Lower lobe of right lung (tissue), 2 donors: ENCODE data around the gene LYSMD2. TPM values are rescaled to one million over a fixed set of nuclear protein-coding genes. Genes with fewer than 3 reads are reported as not detected.

ENCODE experiments used
- ATAC-seq, 2 donors: fragments of 200-7000 bp; cut with Tn5 transposase; one replicate each; pipeline ENCODE4 v1.9.1; 2020 to 2022; ENCODE audit warnings: mild to moderate bottlenecking in 2 of 2, moderate library complexity in 2 of 2
- DNase-seq: peaks from one replicate; pipeline ENCODE4 v3.0.0-alpha.2; 2020
- H3K27ac ChIP-seq: fragments of 200-600 bp; one replicate; pipeline ENCODE4 v1.8.0; 2022
- H3K27me3 ChIP-seq: fragments of 200-600 bp; one replicate; pipeline ENCODE4 v1.8.0; 2022; ENCODE audit warnings: low read depth
- H3K36me3 ChIP-seq: fragments of 200-600 bp; one replicate; pipeline ENCODE4 v1.8.0; 2022; ENCODE audit warnings: mild to moderate bottlenecking
- H3K4me1 ChIP-seq: fragments of 200-600 bp; one replicate; pipeline ENCODE4 v1.8.0; 2022
- H3K4me3 ChIP-seq: fragments of 200-600 bp; one replicate; pipeline ENCODE4 v1.8.0; 2022; ENCODE audit warnings: mild to moderate bottlenecking
- H3K9me3 ChIP-seq: fragments of 200-600 bp; one replicate; pipeline ENCODE4 v1.8.0; 2022
- CTCF ChIP-seq: fragments of 200-600 bp; IDR thresholded peaks from one replicate; pipeline ENCODE4 v1.8.0; 2022; ENCODE audit warnings: antibody characterized with exemption, mild to moderate bottlenecking
- intact Hi-C: fragments of 100-400 bp; cut with DNase I; formaldehyde crosslinking; loops from one replicate; pipeline ENCODE4 v1.11.0; 2022
- total RNA-seq: library from RNA; stranded (reverse); fragmentation: NEBNext Ultra II Directional; extraction: Animal tissue kit (Norgen Biotek cat#: 25700); gene quantifications from one replicate; pipeline ENCODE4 v1.2.1, GENCODE V29; 2021
- donor health status: DM: no; HTN: yes; CAD: no; lungs with severe emphysema.

The LYSMD2 gene
- total RNA-seq, 1 donor from 2014 or later = 22.2 TPM

GRCh38 chr15:51677021-51677420 lies 60.4 kb downstream of the LYSMD2 start:
- Histone ChIP-seq H3K27me3 (peaks cover 14% of the 10 kb centered on the region), H3K27ac (no peak overlapping the region), H3K36me3 (no peaks in the 10 kb centered on the region), H3K9me3 (no peaks in the 10 kb centered on the region), H3K4me3 (no peak overlapping the region), H3K4me1 (no peaks in the 10 kb centered on the region)
- no peak for DNase-seq
- ATAC-seq = no peak
- no peak for TF ChIP-seq CTCF
- intact Hi-C loops = no loop called here

- Histone ChIP-seq H3K27me3 (no peaks in the 10 kb centered on the region), H3K36me3 (no peaks in the 10 kb centered on the region), H3K4me1 (no peaks in the 10 kb centered on the region), H3K27ac (no peak overlapping the region), H3K9me3 (no peaks in the 10 kb centered on the region), H3K4me3 (no peak overlapping the region)
- DNase-seq = no peak
- ATAC-seq = no peak
- TF ChIP-seq CTCF = no peak
- intact Hi-C loops = no loop called here
Observed at GRCh38 chr15:51675234-51675633, 62.2 kb downstream of the LYSMD2 start.

Other genes starting within 250 kb of the LYSMD2 start
- gene DMXL2, start 114.9 kb downstream of the LYSMD2 start, total RNA-seq = 68.3 TPM
- 0.18 TPM for gene SCG3, start 56.2 kb downstream of the LYSMD2 start, total RNA-seq
- 14.7 TPM for gene TMOD2, start 13.9 kb upstream of the LYSMD2 start, total RNA-seq
- 73.7 TPM for gene TMOD3, start 92.0 kb upstream of the LYSMD2 start, total RNA-seq
- gene LEO1, start 234.1 kb upstream of the LYSMD2 start, total RNA-seq = 12.6 TPM